Esophagus (tissue), 2 donors: ENCODE measurements around the gene COX17. TPM values are rescaled to one million over a fixed set of nuclear protein-coding genes. Genes with fewer than 3 reads are reported as not detected.
A peak's percentile ranks its signal among the peaks of the same experiment; 100 is the strongest.

ENCODE experiments used
- H3K27ac ChIP-seq, 2 donors: one replicate each; pipeline ENCODE4 v1.5.1; 2013; ENCODE audit warnings: low read depth in 2 of 2, mild to moderate bottlenecking in 2 of 2, inconsistent platforms in 1 of 2, low read length in 1 of 2, moderate library complexity in 1 of 2
- H3K27me3 ChIP-seq, 2 donors: one replicate each; pipeline ENCODE4 v1.6.1; 2013; ENCODE audit warnings: low read length in 2 of 2, control low read depth in 1 of 2, mild to moderate bottlenecking in 1 of 2; ENCODE audit not compliant: insufficient read depth in 2 of 2, control insufficient read depth in 1 of 2
- H3K36me3 ChIP-seq, 2 donors: one replicate each; pipeline ENCODE4 v1.6.1; 2013; ENCODE audit warnings: low read length in 1 of 2; ENCODE audit not compliant: control insufficient read depth in 2 of 2, insufficient read depth in 2 of 2
- H3K4me1 ChIP-seq, 2 donors: one replicate each; pipeline ENCODE4 v1.6.1; 2013; ENCODE audit warnings: low read length in 1 of 2; ENCODE audit not compliant: control insufficient read depth in 2 of 2, insufficient read depth in 2 of 2
- H3K4me3 ChIP-seq, 2 donors: one replicate each; pipeline ENCODE4 v1.5.1; 2013; ENCODE audit warnings: low read length in 2 of 2, mild to moderate bottlenecking in 2 of 2, low read depth in 1 of 2, moderate library complexity in 1 of 2
- H3K9me3 ChIP-seq, 2 donors: one replicate each; pipeline ENCODE4 v1.6.1; 2013; ENCODE audit warnings: mild to moderate bottlenecking in 2 of 2, low read depth in 1 of 2, low read length in 1 of 2, moderate library complexity in 1 of 2; ENCODE audit not compliant: control insufficient read depth in 2 of 2, insufficient read depth in 1 of 2
- WGBS, 2 donors: extraction: QIAGEN DNeasy Blood & Tissue Kit; methylation state at CpG; one replicate each; pipeline ENCODE4 v1.1.7; 2013; 5-methylcytosine and 5-hydroxymethylcytosine counted together
- polyA plus RNA-seq, 2 donors: library from polyadenylated mRNA; stranded (reverse); fragments of 200-250 nt; gene quantifications; one replicate each; pipeline ENCODE4 v1.2.3, GENCODE V29; 2013
- donor health status: healthy with polysubstance abuse.
- donor health status: Bipolar disorder and iron deficiency.

The COX17 gene
- polyA plus RNA-seq, 2 donors, result 72.7 to 116 TPM

DNA sequence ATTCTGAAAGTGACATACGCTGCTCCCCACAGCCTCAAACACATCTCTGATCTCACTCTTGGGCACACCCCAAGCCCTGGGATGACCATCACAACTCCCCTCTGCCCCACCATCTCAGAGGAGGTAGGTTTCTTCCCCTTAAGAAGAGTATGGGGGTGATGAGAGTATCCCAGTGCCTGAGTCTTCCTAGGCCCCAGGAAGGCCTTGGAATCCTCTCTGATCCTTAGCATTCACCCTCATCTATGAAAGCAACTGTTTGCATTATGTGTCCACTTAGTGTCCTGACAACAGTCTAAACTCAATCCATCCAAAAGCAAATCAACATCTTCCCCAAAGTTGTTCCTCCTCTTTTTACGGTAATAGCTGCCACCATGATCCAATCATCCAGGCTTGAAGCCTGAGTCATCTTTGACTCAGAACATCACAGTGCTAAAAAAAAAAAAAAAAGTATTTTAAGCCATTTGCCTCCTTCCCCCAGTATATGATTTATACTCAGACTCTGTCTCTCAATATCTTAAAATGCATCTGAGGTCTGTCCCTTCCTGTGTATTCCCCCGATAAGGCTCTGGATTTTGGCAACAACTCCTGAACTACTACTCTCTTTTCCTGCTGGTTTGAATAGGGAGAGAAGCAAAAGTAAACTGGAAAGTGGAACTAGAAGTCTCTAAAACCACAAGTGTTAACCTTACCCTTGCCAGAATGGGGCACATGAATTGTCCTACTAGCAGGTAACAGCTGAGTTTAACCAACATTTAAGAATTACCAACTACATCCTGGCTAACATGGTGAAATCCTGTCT lies 39.3 kb downstream of the COX17 start:
- no peaks in the 10 kb centered on the region for H3K9me3 ChIP-seq
- H3K27ac ChIP-seq, result peak overlapping the region; percentile 29 to 83
- H3K4me1 ChIP-seq, result peaks cover 0 to 4% of the 10 kb centered on the region in 2 donors
- no peaks in the 10 kb centered on the region for H3K27me3 ChIP-seq
- 52 to 67% methylated on average over 3 of the region's 3 CpGs for WGBS, 2 donors
- H3K36me3 ChIP-seq, result peaks cover 0 to 3% of the 10 kb centered on the region in 2 donors
- no peak overlapping the region for H3K4me3 ChIP-seq

DNA sequence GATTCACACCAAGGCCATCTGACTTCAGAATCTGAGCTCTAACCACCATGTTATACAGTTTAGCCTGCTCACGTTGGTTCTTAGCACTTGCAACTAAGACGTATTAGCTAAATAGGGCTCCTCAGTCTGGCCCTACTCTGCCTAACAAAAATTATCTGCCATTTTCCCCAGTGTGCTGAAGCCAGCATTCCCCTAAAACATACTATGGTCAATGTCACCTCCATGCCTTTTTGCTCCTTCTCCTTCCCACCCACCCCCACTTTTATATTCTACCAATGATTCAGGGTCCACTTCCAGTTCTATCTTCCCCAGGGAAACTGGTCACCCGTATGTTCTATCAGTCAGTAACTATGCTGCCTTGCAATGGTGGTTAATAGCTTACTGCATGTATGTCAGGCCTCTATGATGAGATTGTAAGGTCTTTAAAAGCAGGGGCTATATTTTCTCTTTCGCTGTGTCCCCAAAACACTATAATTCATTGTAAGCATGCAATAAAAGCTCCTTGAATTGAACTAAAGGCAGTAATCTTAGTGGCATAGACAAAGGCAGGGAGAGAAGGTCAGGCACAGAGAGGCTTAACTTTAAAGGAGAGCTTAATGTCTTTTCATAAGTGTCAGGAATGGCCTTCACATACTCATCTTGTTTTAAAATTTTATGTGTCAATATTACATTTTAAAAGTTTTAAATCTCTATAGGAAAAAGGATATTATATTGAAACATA lies 40.2 kb downstream of the COX17 start:
- Histone ChIP-seq H3K27me3 (no peaks in the 10 kb centered on the region), H3K4me3 (no peak overlapping the region), H3K9me3 (no peaks in the 10 kb centered on the region), H3K4me1 (peaks cover 0 to 4% of the 10 kb centered on the region in 2 donors), H3K27ac (peak overlapping the region; percentile 9 to 28), H3K36me3 (peaks cover 0 to 1% of the 10 kb centered on the region in 2 donors)
- 93% methylated on average over 4 of the region's 4 CpGs for WGBS, 2 donors

DNA sequence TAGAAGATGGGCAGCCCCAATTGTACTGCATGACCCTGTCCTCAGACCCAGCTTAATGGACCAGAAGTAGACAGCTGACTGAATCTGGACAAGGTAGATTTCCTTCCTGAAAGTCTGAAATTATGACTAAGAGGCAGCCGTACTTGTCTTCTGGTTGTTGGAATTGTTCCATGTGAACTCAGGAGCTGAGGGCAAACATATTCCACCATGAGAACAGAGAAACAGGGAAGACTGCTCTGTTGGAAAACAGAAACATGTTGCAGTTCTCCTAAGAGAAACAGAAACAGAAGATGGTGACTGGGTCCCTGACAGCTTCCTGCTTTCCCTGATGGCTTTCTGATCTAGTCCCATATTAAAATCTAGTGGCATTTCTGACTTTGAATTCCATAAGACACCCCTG lies 41.0 kb downstream of the COX17 start:
- WGBS, 2 donors, result 18 to 36% methylated on average over 1 of the region's 1 CpG
- no peak overlapping the region for H3K4me3 ChIP-seq
- H3K27ac ChIP-seq, result peak overlapping the region in 1 of 2 donors; percentile 36

DNA sequence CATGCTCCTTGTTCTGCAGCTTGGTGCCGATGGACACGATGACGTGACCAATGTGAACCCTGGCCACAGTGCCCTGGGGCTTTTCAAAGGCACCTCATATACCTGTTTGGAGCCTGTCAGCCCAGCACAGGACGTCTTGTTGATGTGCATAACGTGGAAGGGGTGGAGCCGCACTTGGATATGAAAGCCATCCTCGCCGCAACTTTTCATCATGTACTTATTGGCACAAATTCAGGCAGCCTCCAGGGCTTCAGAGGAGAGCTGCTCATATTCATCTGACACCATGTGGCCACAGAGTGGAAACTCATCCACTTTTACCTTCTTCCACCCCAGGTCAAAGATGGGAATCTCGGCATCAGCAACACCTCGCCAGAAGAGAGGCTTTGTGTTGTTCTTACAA lies 41.5 kb downstream of the COX17 start:
- no peaks in the 10 kb centered on the region for H3K27me3 ChIP-seq
- peaks cover 0 to 4% of the 10 kb centered on the region in 2 donors for H3K4me1 ChIP-seq
- no peak overlapping the region for H3K4me3 ChIP-seq
- H3K9me3 ChIP-seq, result no peaks in the 10 kb centered on the region
- H3K36me3 ChIP-seq, result no peaks in the 10 kb centered on the region
- WGBS, 2 donors, result 88 to 92% methylated on average over 10 of the region's 10 CpGs
- H3K27ac ChIP-seq, result no peak overlapping the region

More for the DNA sequence above, 41.0 kb downstream of the COX17 start:
- Histone ChIP-seq H3K27me3 (no peaks in the 10 kb centered on the region), H3K4me1 (peaks cover 0 to 4% of the 10 kb centered on the region in 2 donors), H3K9me3 (no peaks in the 10 kb centered on the region), H3K36me3 (no peaks in the 10 kb centered on the region)

- 64 to 85% methylated on average over 4 of the region's 4 CpGs for WGBS, 2 donors
- Histone ChIP-seq H3K9me3 (no peaks in the 10 kb centered on the region), H3K27me3 (no peaks in the 10 kb centered on the region), H3K4me3 (no peak overlapping the region), H3K36me3 (no peaks in the 10 kb centered on the region), H3K27ac (no peak overlapping the region), H3K4me1 (no peaks in the 10 kb centered on the region)
Observed at GRCh38 chr3:119632829-119633228, 44.4 kb downstream of the COX17 start.

- Histone ChIP-seq H3K27ac (no peak overlapping the region), H3K4me3 (no peak overlapping the region), H3K4me1 (peaks cover 0 to 2% of the 10 kb centered on the region in 2 donors), H3K27me3 (no peaks in the 10 kb centered on the region), H3K9me3 (no peaks in the 10 kb centered on the region), H3K36me3 (no peaks in the 10 kb centered on the region)
- 85% methylated on average over 4 of the region's 4 CpGs for WGBS, 2 donors
Observed at GRCh38 chr3:119632216-119632615, 45.0 kb downstream of the COX17 start.

GRCh38 chr3:119631516-119631915 lies 45.7 kb downstream of the COX17 start:
- 38 to 53% methylated on average over 3 of the region's 3 CpGs for WGBS, 2 donors
- no peak overlapping the region for H3K4me3 ChIP-seq
- no peaks in the 10 kb centered on the region for H3K36me3 ChIP-seq
- no peaks in the 10 kb centered on the region for H3K9me3 ChIP-seq
- H3K27ac ChIP-seq, result no peak overlapping the region
- H3K27me3 ChIP-seq, result no peaks in the 10 kb centered on the region
- H3K4me1 ChIP-seq, result peaks cover 0 to 2% of the 10 kb centered on the region in 2 donors

GRCh38 chr3:119630880-119631329 lies 46.3 kb downstream of the COX17 start:
- no peak overlapping the region for H3K4me3 ChIP-seq
- H3K9me3 ChIP-seq, result no peaks in the 10 kb centered on the region
- no peak overlapping the region for H3K27ac ChIP-seq
- peaks cover 0 to 2% of the 10 kb centered on the region in 2 donors for H3K4me1 ChIP-seq
- no peaks in the 10 kb centered on the region for H3K27me3 ChIP-seq
- H3K36me3 ChIP-seq, result no peaks in the 10 kb centered on the region
- 77 to 81% methylated on average over 7 of the region's 7 CpGs for WGBS, 2 donors

DNA sequence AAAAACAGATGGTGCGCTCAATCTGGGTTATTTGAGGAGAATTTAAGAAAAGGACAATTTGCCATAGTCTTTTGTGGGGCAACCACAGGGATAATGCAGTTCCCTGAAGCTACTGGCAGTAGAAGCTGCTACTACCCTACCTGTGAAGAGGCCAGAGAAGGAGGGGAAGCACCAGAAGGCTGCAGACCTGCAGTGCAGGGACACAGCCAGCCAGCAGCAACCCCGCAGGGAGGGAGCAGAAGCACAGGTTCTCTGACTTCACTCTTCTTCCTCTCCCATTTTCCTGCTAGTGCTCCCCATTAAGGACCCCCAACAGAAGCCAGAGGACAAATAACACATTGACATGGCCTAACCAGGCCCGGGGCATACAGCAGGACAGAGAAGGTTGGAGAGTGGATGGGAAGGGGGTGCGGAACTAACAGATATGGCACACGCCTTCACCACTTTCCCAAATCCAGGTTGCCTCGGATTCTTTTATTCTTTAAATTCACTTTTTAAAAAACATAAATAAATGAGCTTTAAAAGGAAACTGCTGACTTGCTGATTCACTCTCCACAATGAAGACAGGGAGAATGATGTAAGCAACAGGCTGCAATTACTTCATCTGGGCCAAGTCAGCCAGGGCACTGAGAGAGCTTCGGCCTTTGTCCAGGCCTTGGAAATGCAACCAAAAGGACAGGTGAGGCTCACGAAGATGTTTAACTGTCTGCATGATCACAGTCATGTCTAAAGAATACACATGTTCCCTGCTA lies 46.9 kb downstream of the COX17 start:
- Histone ChIP-seq H3K27me3 (no peaks in the 10 kb centered on the region), H3K4me1 (peaks cover 0 to 2% of the 10 kb centered on the region in 2 donors), H3K27ac (no peak overlapping the region), H3K9me3 (no peaks in the 10 kb centered on the region), H3K4me3 (no peak overlapping the region), H3K36me3 (no peaks in the 10 kb centered on the region)
- 76 to 82% methylated on average over 8 of the region's 8 CpGs for whole genome bisulfite sequencing, 2 donors
